ENCODE data around the gene PTCSC3.
"Not testable (repeated sequence)": the region's sequence is repeated elsewhere in the genome, so short reads cannot be mapped to it uniquely, and the experiment has no call there.

Gene PTCSC3

GRCh38 chr14:36171607-36172006, 4.9 kb downstream of the PTCSC3 start:
- DNase-seq, result no peak

GRCh38 chr14:36167431-36167830, 9.1 kb downstream of the PTCSC3 start:
- DNase-seq, result no peak

- DNase-seq, result no peak
Measured at GRCh38 chr14:36163451-36163850, 13.1 kb downstream of the PTCSC3 start.

GRCh38 chr14:36162267-36162666, 14.3 kb downstream of the PTCSC3 start:
- no peak for DNase-seq

- DNase-seq, result no peak
Measured at GRCh38 chr14:36161776-36162175, 14.7 kb downstream of the PTCSC3 start.

DNA sequence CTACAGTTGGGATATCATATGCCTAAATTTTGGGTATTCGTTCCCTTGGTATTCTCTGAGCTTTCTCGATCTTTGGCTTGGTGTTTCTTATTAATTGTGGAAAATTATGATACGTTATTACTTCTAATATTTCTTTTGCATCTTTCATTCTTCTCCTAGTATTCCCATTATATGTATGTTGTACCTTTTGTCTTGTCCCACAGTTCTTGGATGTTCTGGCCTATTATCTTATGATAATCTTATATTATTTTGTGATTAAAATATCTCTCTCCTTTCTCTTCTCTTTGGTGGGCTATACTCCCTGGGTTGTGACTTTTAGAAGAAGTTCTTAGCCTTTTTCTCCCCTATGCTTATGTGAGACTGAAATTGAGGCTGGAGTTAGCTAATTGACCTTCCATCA, 25.2 kb downstream of the PTCSC3 start:
- DNase-seq, result no peak

GRCh38 chr14:36134038-36134437, 42.5 kb downstream of the PTCSC3 start:
- DNase-seq, result no peak

DNA sequence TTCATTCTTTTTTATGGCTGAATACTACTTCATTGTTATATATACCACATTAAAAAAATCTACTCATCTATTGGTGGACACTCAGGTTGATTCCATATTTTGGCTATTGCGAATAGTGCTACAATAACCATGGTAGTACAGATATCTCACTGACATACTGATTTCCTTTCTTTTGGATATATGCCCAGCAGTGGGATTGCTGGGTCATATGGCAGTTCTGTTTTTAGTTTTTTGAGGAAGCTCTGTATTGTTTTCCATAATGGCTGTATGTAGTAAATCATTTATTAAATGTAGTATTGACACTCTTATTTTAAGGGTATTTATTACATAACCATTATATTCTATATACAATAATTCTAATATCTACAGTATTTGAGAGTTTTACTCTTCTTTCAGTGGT, 43.7 kb downstream of the PTCSC3 start:
- no peak for DNase-seq

DNA sequence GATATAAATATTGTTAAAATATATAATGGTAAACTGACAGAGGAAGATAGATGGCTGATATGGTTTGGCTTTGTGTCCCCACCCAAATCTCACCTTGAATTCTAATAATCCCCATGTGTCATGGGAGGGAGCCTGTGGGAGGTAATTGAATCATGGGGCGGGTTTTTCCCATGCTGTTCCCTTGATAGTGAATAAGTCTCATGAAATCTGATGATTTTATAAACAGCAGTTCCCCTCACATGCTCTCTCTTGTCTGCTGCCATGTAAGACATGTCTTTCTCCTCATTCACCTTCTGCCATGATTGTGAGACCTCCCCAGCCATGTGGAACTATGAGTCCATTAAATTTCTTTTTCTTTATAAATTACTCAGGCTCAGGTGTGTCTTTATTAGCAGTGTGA, 46.3 kb downstream of the PTCSC3 start:
- no peak for DNase-seq

- no peak for DNase-seq
Measured at GRCh38 chr14:36129181-36129580, 47.3 kb downstream of the PTCSC3 start.

- no peak for DNase-seq
Measured at GRCh38 chr14:36113341-36113740, 63.2 kb downstream of the PTCSC3 start.

DNA sequence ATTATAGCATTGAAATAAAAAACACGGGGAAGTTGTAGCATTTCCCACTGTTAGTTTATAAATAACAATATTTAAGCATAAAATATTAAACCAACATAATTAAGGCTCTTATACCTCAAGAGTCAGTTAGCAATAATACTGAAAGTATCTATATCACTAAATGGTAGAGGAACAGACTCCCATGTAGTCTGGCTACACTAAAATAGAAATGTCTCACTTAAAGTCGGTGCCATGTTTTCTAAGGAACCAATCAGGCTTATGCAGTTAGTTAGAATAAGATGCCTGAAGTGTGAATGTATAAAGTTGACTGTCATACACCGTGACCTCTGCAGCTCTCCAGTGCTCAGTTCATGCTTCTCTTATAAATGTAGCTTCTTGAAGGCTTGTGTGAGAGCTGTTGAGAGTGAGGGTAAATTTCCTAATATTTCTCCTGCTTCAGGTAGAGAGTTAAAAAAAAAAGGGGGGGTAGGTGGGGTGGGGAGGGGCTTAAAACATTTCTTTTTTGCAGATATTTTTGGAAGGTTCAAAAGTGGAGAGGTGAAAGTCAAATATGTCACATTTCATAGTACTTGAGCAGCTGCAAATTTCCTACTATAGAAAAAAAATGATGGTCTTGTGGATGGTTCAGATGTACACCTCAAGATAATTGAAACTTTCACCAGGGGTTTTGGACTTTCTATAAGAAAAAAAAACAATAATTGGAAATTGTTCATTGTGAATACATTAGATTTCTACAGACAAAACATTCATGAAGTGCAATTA, 64.5 kb downstream of the PTCSC3 start:
- no peak for DNase-seq

GRCh38 chr14:36105401-36105800, 71.1 kb downstream of the PTCSC3 start:
- no peak for DNase-seq

GRCh38 chr14:36104258-36104657, 72.3 kb downstream of the PTCSC3 start:
- not testable (repeated sequence) for DNase-seq

DNA sequence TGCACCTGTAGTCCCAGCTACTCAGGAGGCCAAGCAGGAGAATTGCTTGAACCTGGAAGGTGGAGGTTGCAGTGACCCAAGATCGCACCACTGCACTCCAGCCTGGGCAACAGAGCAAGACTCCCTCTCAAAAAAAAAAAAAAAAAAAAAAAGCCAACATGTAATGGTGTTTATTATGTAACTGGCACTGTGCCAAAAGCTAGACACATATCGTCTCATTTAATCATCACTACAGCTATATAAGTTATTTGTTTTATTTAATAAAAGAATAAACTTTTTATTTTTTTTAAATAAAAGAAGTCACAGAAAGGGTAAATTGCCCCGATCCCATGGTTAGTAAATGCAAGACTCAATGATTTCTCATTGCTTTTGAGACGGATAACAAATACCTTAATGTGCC, 76.9 kb downstream of the PTCSC3 start:
- DNase-seq, result no peak

DNA sequence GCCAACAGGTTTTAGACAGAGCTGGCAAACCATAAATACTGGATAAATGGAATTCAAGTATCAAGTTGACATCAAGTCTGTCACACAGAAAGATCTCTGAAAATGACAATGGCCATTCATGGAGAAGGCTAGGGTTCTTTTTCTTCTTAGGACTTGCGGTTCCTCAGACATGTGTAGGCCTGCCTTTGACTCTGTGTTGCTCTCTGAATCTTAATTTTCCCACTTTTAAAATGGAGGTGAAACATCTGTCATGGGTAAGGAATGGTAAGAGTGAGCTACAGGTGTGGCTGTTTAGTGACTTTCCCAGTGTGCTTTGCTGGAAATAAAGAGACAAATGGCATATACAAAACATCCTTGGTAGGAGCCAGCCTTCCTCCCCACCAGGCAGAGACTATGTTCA, 79.2 kb downstream of the PTCSC3 start:
- DNase-seq, result no peak

- no peak for DNase-seq
Measured at GRCh38 chr14:36096090-36096489, 80.4 kb downstream of the PTCSC3 start.

- DNase-seq, result no peak
Measured at GRCh38 chr14:36094963-36095362, 81.6 kb downstream of the PTCSC3 start.

DNA sequence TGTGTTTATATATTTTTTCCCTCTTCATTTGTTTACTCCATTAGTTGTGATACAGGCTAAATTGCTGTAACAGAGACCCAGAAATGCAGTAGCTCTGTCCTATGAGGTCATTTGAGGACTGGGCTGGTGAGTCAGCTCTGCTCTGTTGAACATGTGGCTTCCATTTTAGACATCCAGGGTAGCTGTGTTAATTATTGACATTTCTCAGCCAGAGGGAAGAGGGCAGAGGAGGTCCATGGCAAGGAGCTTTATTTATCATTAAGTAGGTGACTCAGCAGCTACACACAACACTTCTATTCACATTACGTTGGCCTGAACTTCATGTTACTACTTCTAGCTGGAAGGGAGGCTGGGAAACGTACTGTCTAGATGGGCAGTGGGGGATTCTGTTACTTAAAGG, 85.4 kb downstream of the PTCSC3 start:
- DNase-seq, result no peak

- DNase-seq, result no peak
Measured at GRCh38 chr14:36087411-36087810, 89.1 kb downstream of the PTCSC3 start.

DNA sequence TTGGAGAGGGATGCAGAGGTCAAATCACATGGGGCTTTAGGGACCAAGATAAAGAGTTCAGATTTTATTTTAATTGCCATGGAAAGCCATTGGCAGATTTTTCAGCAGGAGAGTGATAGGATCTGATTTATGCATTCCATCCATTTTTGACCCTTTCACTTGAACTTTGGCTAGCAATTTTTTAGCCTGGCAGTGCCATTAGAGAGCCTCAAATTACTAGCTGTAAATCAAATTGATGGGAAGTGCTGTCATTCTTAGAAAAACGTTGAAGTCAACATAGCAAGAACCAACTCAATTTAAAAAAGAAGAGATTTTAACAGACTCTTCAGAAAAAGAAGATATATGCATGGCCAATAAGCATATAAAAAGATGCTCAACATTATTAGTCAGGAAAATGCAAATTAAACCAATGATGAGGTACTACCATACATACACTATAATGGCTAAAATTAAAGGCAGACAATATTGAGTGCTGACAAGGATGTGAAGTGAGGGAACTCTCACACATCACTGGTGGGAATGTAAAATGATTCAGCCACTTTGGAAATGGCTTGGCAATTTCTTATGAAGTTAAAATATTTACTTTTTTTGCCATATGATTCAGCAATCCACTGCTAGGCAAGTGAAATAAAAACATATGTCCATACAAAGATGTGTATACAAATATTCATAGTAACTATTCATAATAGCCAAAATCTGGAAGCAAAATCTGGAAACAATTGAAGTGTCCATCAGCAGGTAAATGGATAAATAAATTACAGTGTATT, 89.7 kb downstream of the PTCSC3 start:
- no peak for DNase-seq

DNA sequence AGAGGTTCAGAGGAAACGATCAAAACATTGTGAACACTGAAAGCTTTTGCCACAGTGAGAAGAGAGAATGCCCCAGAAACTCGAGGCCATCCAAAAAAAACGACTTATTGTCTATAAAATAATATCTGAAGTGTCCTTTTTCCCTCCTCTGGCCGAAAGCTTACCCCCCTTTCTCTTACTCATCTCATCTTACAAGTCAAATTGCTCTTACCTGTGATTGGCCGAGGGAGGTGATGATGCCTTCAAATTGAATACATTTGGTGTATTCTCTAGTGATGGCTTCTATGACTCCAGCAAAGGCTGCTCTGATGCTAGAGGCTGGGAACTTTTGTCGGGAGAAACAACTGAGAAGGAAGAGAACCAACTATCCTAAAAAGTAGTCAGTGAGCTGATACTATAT, 90.7 kb downstream of the PTCSC3 start:
- no peak for DNase-seq

All from activated CD4-positive, CD25-positive, alpha-beta regulatory T cell treated with anti-CD3 and anti-CD28 coated beads, Interleukin-2, amount 50 U/mL, for 72 hours (primary cell).